HFFc6 (cell line): Measurements from ENCODE around the gene DCAF15. TPM values are rescaled to one million over a fixed set of nuclear protein-coding genes. Genes with fewer than 3 reads are reported as not detected.

Source experiments
- DNase-seq: peaks from one replicate; pipeline ENCODE4 v3.0.0-alpha.2; 2018
- H3K27ac Mint-ChIP-seq: 2 replicates; pipeline ENCODE4 v1.8.0; 2020; ENCODE audit warnings: mild to moderate bottlenecking, mixed read lengths
- H3K27me3 Mint-ChIP-seq: 2 replicates; pipeline ENCODE4 v1.8.0; 2021; ENCODE audit warnings: mild to moderate bottlenecking, moderate library complexity, mixed read lengths; ENCODE audit not compliant: insufficient read depth
- H3K36me3 Mint-ChIP-seq: 2 replicates; pipeline ENCODE4 v1.8.0; 2021; ENCODE audit warnings: low read depth, mixed read lengths
- H3K4me1 Mint-ChIP-seq: 2 replicates; pipeline ENCODE4 v1.8.0; 2020; ENCODE audit warnings: low read depth, mixed read lengths
- H3K4me3 Mint-ChIP-seq: 2 replicates; pipeline ENCODE4 v1.8.0; 2020; ENCODE audit warnings: mild to moderate bottlenecking, moderate library complexity, mixed read lengths
- H3K9me3 Mint-ChIP-seq: 2 replicates; pipeline ENCODE4 v1.8.0; 2020; ENCODE audit warnings: mild to moderate bottlenecking, mixed read lengths
- total RNA-seq, 6 experiments: library from RNA; stranded (reverse); fragmentation: NEBNext Ultra II Directional; extraction: Animal tissue kit (Norgen Biotek cat#: 25700); gene quantifications; 2 replicates in 1 of 6; 3 replicates in 5 of 6; pipeline ENCODE4 v1.2.3, GENCODE V29; 2021
- TF ChIP-seq, protein P1 (sequence below): fragments of 200-600 bp; sonication (generic); IDR thresholded peaks from 2 replicates; pipeline ENCODE4 v1.5.0; 2021; ENCODE audit warnings: antibody characterized with exemption, mild to moderate bottlenecking

Gene DCAF15
- total RNA-seq, 6 experiments from 2014 or later: 19.9 to 29.0 (median 26.5) TPM

DNA sequence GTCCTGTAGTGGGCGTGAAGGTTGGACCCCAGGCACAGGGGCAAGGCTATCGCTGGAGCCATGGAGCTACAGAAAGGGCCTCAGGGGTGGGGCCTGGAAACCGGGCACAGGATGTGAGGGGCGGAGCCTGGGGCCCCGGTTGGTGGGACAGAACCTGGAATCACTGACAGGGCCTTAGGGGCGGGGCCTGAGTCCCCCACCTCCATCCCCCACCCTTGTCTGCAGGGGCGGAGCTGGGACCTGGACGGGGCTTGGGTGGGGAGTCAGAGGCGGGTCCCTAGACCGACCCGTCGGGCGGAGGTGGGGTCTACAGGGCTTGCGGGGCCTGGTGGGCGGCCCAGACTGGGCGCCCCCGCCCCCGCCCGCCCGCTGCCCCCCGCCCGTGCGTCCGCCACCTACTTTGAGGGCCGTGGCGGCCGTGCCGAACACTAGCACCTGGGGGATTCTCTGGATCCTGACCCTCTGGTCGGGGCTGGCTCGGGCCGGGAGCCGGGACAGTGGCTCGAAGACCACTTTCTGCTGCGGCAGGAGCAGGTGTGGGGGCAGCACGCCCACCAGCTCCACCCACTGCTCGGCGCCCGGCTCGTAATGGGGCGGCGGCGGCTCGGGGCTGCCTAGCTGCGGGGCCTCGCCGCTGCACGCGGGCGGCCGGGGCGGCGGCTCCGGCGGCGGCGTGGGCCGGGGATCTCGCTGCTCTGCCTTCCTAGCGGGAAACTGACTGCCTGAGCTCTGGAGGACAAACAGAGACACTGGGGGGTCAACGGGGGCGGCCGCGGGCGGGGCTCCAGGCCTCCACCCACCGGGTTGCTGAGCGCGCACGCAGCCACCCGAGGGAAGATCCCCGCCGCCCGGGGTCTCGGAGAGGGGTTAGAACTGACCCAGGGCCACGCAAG is 26.3 kb downstream of the DCAF15 start:
- Mint-ChIP-seq H3K4me3 (no peak overlapping the region), H3K27ac (no peak overlapping the region), H3K36me3 (peaks cover 9% of the 10 kb centered on the region), H3K27me3 (peaks cover 3% of the 10 kb centered on the region; the same call in 1 of the 2 replicates), H3K9me3 (no peaks in the 10 kb centered on the region), H3K4me1 (peaks cover 6% of the 10 kb centered on the region; the same call in 1 of the 2 replicates)
- TF ChIP-seq, protein P1, sequence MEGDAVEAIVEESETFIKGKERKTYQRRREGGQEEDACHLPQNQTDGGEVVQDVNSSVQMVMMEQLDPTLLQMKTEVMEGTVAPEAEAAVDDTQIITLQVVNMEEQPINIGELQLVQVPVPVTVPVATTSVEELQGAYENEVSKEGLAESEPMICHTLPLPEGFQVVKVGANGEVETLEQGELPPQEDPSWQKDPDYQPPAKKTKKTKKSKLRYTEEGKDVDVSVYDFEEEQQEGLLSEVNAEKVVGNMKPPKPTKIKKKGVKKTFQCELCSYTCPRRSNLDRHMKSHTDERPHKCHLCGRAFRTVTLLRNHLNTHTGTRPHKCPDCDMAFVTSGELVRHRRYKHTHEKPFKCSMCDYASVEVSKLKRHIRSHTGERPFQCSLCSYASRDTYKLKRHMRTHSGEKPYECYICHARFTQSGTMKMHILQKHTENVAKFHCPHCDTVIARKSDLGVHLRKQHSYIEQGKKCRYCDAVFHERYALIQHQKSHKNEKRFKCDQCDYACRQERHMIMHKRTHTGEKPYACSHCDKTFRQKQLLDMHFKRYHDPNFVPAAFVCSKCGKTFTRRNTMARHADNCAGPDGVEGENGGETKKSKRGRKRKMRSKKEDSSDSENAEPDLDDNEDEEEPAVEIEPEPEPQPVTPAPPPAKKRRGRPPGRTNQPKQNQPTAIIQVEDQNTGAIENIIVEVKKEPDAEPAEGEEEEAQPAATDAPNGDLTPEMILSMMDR: no peak
- no peak for DNase-seq

DNA sequence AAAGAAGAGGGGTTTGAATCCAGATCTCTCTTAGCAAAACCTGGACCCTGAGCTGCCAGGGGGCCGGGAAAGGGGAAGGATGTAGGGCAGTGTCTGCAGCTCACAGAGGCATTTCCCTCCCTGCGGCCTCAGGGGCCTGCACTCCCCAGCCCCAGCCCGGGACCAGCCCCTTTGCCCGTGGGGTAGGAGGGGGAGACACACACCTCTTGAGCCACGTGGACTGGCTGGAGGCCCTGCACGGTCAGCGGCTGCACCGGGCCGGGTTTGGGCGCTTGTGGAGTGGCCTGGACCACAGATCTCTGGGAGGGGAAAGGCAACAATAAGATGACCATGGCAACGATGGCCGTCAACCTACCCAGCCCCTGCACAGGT is 26.9 kb downstream of the DCAF15 start:
- Mint-ChIP-seq H3K36me3 (peaks cover 4% of the 10 kb centered on the region; the same call in 1 of the 2 replicates), H3K9me3 (no peaks in the 10 kb centered on the region), H3K27ac (no peak overlapping the region), H3K4me3 (no peak overlapping the region), H3K4me1 (peaks cover 6% of the 10 kb centered on the region; the same call in 1 of the 2 replicates), H3K27me3 (peaks cover 3% of the 10 kb centered on the region; the same call in 1 of the 2 replicates)
- no peak for DNase-seq
- TF ChIP-seq, protein P1: no peak

DNA sequence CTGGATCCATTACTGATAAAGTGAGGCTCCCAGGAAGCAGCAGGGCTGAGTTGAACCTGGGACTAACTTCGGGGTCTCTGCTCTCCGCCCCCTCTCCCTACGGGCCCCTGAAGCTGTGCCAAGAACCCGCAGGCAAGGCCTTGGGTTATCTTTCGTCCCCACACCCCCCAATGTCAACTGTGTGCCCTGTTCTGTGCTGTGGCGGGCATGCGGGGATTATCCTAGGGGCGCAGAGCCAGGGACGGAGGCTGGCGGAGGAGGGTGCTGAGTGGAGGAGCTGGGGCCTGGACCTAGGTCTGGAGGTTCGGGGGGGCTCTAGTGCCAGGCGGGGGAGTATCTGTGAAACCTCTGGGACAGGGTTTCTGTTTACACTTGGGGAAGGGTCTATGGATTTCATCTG is 27.4 kb downstream of the DCAF15 start:
- DNase-seq: no peak

DNA sequence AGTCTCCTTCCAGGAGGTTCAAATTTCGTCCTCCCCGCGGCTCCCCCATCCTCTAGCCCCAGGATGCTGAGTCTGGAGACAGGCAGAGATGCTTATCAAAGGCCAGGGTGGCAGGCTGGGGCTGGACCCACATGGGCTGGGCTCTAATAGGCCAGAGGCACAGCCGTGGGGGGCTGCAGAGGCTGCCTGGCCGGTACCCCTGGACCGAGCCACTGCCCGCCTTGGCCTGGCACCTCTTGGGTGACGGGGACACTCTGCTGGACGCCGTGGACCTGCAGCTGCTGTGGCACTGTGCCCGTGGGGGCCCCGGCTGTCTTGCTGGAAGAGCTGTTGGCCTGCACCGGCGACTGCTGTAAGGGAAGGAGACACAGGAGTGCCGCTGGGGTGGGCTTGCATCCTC is 28.0 kb downstream of the DCAF15 start:
- Mint-ChIP-seq H3K4me3 (no peak overlapping the region), H3K27ac (no peak overlapping the region), H3K27me3 (peaks cover 3% of the 10 kb centered on the region; the same call in 1 of the 2 replicates), H3K4me1 (peaks cover 8% of the 10 kb centered on the region), H3K36me3 (no peaks in the 10 kb centered on the region; the same call in 1 of the 2 replicates), H3K9me3 (no peaks in the 10 kb centered on the region)
- DNase-seq: no peak
- TF ChIP-seq, protein P1: no peak

More for the DNA sequence above, 27.4 kb downstream of the DCAF15 start:
- TF ChIP-seq, protein P1: no peak
- Mint-ChIP-seq H3K27ac (no peak overlapping the region), H3K9me3 (no peaks in the 10 kb centered on the region), H3K27me3 (peaks cover 3% of the 10 kb centered on the region; the same call in 1 of the 2 replicates), H3K4me1 (peaks cover 6% of the 10 kb centered on the region; the same call in 1 of the 2 replicates), H3K36me3 (no peaks in the 10 kb centered on the region; the same call in 1 of the 2 replicates), H3K4me3 (no peak overlapping the region)

DNA sequence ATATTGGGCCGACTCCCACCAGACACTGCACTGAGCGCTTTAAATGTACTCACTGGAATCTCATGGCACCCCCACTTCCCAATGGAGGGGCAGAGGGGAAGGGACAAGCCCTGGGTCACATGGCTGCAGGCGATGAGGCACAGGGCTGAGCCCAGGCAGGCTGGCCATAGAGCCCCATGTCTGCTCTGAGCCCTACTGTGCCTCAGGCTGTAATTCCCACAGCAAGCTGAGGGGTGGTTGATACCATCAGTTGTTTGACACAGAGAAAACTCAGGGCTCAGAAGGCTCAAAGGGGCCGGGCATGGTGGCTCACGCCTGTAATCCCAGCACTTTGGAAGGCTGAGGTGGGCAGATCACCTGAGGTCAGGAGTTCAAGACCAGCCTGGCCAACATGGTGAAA is 28.7 kb downstream of the DCAF15 start:
- no peaks in the 10 kb centered on the region; the same call in 1 of the 2 replicates for H3K36me3 Mint-ChIP-seq
- H3K27me3 Mint-ChIP-seq: peaks cover 3% of the 10 kb centered on the region; the same call in 1 of the 2 replicates
- H3K27ac Mint-ChIP-seq: no peak overlapping the region
- H3K4me1 Mint-ChIP-seq: peaks cover 11% of the 10 kb centered on the region
- H3K4me3 Mint-ChIP-seq: no peak overlapping the region
- no peak for DNase-seq
- TF ChIP-seq, protein P1: no peak
- no peaks in the 10 kb centered on the region for H3K9me3 Mint-ChIP-seq
